Stimulated activated CD4-positive, alpha-beta T cell treated with anti-CD3 and anti-CD28 coated beads, Interleukin-4, amount 100 ng/mL, for 1 hour (primary cell): ENCODE results near the gene ART4.

Source experiments
- DNase-seq: peaks from one replicate; pipeline ENCODE4 v3.0.0-alpha.2; 2020

Gene ART4

DNA sequence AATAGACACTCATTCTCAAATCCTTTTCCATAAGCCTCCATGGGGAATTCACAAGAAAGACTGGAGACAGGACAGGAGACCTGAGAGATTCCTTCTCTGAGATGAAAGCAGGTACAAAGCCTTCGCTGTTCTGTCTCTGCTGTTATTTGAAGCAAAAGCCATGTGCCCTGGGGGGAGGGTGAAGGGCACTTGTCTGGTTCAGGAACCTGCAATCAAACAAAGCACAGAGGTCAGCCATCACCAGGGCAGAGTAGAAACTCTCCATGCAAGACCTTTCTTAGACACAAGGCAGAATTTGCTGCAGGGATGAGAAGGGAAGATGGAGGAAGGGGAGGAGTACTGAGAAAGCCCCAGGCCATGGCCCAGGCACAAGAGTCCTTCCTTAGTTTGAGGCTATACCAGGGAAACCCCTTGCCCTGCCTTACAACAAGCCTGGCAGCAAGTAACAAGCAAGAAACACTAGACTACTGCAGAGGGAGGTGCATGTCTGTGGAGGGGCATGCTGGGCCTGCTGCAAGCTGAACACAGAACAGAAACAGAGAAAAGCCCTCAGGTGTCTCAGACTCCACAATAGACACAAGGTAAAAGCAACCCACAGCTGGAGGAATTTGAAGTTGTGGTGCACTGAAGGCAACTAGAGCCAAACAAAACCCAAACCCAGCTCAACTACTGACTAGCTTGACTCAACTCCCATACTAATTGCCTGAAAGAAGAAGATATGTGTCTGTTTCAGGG is 7.8 kb upstream of the ART4 start:
- no peak for DNase-seq

DNA sequence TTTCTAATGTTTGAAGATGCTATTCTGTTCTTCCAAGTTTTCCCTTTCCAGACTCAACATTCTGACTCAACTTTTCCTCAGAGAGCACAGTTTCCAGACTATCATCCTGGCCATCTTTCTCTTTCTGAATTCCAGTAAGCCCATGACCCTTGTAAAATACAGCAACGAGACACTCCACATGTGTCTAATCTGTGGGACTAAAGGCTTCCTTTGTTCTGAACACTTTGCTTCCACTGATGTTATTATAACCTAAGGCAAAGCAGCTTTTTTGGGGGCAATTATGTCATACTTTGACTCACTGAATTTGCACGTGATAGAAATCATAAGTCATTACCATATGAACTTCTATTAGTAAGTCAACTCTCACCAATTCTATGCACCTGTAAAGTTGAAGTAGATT is 6.3 kb upstream of the ART4 start:
- no peak for DNase-seq

DNA sequence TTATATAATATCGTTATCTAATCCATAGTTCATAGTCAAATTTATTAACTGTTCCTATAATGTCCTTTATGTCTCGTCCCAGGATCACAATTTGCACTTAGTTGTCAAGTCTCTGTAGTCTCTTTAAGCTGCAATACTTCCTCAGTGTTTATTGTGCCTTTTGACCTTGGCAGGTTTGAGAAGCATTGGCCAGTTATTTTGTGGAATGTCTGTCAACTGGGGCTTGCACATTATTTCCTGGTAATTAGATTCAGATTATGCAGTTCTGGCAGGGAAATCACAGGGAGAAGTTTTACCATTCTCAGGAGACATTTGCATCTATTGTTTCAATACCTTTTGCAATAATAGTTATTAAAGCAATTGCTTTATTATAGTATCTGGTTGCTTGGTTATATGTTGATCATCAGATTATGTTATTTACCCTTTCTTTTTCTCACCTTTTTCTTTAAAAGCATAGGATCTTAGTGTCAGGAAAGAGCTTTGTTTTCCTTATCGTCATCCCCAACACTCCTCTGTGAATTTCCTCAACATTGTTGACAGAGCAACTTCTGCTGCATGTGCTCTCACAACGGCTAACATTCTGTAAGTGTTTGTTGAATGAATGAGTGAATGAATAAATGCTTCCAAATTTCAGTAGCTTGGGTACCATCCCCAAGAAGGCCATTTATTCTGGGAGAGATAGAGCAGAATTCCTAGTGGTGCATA is 3.7 kb upstream of the ART4 start:
- DNase-seq, result no peak

DNA sequence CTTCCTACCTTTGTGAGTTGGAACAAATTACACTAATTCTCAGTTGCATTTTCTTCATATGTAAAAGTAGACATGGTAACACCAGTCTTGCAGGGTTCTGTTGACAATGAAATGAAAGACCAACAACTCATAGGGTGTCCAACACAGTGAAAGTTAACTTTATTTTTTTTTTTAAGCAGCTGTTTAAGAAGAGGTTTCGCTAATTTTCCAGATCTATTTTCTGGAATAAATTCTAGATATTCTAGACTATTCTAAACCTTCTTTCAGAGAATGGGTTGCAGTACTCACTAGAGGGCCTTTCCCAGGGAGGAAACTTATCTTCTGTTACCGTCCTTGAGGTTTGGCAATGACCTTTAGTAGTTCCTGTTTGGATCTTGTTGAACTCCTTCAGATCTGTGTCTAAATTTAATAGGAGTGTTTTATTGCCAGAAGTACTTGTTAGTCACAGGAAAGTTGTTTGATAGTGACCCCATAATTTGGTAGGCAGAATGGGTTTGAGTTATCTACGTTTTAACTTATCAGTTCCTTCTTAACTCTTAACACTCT is 2.8 kb upstream of the ART4 start:
- no peak for DNase-seq

DNA sequence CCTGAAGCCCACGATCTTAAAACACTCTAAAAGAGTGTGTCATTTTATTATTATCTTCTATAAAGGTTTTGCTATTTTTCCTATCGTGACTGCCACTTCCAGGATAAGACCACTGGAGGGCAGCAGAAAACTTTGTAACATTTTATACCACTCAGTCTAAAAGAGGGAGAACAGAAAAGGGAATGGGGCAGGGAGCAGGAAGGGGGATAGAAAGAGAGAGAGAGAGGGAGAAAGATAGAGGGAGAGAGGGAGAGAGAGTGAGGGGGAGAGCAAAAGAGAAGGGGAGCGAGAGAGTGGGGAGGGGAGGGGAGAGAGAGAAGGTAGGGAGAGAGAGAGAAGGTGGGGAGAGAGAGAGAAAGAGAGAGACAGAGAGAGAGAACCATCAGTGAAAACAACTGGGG is 2.0 kb upstream of the ART4 start:
- DNase-seq, result peak; percentile 8

DNA sequence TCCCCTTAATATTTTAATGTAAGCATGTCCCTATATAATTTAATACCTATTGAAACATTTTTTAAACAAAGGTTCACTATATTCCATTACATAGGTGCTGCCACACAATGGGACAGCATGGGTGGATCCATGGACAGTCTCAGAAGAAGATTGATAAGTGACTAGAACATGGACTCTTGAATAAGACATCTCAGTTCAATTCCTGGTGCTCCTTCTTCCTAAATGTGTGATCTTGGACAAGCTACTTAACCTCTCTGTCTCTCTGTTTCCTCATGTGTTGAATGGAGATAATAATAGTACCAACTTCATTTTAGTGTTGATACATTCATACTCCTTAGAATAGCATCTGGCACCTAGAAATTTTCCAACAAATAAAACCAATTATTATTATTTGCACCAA is 1.1 kb upstream of the ART4 start:
- no peak for DNase-seq

DNA sequence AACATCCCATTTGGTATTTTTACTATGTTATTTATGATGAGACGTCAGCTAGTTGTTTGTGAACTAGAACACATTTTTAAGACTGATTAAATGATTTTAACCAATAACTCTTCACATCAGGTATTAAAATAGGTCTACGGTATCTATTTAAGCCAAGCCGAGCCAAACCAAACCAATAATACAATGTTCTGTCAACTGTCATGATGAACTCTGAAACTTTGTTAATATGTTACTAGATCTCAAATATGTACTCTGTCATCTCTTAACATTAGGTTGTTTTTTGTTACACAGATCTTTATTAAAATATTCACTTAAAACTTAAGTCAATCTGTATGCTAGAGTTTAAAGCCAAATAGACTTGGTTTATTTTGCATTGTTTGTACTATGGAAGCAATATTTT is 1.0 kb downstream of the ART4 start:
- no peak for DNase-seq

DNA sequence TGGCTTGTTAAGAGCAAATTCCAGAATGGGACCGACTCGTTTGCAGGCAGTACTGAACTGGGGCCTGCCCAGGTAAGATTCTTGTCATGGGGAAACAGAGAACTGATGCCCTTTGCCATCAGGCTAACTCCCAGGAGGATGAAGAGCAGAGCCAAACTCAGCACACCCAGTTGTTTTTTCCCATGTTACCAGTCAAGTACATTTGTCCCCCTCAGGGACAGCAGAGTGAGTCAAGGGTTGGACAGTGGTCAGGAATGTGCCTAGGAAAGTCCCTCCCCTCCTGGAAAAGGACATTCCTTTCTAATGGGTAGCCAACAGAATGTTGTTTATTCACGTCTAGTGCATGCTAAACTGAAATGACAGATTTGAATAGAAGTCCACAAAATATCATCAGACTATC is 1.6 kb downstream of the ART4 start:
- DNase-seq, result no peak

DNA sequence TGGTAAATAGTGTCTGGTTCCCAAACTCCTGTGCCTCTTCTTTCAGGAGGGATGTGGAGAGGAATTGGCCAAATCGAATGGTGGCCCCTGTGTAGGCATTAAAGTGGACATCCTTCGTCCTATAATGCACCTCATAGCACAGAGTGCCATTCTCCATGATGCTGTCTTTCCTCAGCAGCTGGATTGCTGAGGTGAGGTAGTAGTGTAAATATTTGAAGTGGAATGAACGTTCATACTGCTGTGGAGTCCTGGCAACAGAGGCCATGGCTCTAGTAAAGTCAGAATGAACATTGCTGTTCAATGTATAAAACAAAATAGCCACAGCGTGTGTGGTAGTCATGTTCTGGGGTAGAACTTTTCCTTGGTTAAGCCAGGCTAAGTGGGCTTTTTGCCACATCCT is 2.7 kb downstream of the ART4 start:
- no peak for DNase-seq

DNA sequence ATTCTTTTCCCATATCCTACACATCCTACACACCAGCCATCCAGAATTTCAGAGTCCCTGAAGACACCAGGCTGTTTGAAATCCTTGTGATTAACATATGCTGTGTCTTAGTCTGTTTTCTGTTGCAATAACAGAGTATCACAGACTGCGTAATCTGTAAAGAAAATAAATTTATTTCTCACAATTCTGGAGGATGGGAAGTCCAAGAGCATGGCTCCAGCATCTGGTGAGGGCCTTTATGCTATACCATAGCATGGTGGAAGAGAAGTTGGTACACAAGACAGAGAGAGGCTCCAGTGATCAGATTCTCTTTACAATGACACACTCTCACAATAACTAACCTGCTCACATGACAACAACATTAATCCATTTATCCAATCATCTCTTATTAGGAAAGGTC is 4.1 kb downstream of the ART4 start:
- no peak for DNase-seq

DNA sequence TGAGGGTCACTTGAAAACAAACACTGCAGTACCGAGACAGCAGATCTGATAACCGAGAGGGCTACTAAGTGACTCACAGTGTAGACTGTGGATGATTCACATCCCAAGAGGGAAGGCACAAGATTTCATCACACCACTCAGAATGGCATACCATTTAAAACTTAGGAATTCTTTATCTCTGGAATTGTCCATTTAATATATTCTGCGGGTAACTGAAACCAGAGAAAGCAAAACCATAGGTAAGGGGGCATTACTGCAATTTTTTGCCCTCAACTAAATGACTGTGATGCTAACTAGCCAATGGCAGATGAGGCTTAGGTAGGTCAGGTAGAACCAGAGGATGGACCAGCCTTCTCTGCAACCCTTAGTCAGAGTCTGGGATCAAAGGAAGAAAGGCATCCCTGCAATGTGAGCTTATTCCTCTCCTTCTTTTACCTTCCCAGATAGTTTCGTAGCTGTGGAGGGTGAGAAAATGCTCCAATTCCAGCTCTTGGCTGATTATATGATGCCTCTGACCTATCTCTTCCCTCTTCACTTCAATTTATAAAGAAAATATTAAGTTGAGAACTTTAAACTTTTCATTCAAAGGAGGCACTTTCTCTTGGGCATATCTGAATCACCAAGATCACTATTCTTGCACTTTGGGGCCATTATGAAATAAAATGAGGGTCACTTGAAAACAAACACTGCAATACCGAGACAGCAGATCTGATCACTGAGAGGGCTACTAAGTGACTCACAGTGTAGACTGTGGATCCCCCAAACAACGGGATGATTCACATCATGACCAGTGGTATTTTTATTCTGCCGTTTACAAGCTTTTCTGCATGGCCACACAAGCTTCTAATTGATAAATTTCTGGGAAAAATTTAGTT is 6.8 kb downstream of the ART4 start:
- DNase-seq, result no peak

DNA sequence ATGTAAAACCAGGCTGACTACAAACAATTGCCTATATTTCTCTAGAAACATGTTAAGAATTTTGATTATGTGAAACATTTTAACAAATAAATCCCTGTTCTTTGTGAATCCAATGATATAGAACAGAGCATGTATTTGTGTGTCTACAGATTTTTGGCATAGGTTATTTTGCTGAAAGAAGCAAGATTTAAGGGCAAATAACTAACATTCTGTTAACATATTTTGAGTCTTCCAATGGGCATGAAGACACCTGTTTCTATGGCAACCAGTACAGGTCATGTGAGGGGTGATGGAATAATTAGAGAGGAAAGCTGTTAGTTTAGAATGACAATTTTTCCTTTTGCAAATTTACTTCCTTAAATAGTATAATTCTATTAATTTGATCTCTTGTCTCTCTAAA is 8.8 kb downstream of the ART4 start:
- no peak for DNase-seq

DNA sequence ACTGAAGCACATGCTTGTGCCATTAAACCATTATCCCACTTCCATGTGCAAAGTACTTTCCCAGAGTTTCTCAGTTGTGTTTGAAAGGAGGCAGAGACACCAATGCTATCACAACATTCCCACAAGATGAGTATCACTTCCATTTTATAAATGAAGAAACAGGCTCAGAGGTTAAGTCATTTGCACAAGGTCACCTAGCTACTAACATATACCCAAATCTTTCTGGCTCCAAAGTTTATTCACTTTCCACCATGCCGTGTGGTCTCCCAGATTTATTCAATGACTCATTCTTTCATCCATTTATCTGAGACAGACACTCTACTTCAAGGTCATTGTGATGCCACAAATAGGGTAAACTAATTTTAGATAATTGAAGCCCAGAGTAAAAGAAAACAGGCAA is 9.4 kb downstream of the ART4 start:
- no peak for DNase-seq

DNA sequence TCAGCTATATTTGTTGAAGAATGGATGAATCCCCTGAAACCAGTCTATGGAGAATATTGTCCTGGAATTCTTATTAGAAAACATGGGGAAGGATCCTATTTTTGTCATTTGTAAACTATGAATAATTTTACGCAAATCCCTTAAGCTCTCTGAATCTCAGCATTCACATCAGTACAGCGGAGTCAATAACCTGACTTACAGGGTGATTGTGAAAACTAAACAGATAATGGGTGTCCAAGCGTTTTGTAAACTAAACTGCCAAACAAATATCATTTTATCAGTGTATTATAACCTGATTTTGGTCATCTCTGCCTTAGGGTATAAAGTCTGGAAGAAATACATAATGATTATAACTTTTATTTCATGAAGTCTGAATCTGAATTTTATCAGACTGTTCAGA is 10.0 kb downstream of the ART4 start:
- DNase-seq, result no peak

DNA sequence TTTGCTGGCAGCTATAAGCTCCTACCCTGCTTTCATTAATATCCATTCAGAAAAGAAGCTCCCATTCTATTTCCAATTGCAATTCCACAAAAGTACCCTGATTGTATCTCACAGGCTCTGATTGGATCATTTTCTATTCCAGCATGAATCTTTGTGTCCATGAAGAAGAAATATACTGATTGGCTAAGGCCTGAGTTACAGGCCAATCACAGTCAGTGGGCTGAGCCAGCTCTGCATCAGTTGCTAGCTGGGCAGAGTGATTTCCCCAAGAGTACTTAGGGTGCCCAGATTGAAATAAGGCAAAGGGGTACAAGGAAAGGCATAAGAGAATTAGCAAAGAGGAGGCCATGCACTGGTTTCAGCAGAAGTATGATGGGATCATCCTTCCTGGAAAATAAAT is 14.4 kb downstream of the ART4 start:
- no peak for DNase-seq

DNA sequence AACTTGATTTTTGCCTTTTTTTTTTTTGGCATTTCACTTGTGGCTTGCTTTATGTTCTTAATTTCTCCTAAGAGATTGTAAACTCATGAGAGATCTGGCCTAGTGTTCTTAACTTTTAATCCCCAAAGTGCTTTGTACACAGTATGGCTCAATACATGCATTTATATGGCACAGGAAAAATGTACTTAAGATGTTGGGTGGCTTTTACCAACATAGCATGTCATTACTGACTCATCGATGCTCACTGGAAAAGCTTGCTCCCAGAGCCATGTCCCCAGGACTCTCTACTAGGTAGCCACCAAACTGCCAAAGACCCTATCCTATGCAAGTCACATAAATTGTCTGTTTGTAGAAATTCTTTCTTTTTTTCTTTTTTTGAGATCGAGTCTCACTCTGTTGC is 16.3 kb downstream of the ART4 start:
- no peak for DNase-seq

DNA sequence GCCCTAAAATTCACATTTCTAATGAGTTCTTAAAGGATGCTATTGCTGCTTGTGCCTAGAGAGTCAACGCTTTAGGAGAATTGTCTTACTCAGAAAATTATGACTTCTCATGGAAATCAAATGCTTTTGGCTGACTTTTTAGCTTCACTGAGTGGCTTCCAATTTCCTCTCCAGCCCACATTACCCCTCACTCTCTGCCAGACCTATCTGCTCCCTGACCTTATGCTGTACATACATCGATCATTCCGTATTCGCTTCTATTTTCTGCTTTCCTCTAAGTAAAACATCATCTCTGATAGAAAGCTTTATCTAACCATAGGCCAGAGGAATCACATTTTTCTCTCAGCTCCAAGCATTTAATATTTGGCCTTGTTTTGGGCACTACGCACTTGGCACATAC is 16.8 kb downstream of the ART4 start:
- DNase-seq, result no peak

DNA sequence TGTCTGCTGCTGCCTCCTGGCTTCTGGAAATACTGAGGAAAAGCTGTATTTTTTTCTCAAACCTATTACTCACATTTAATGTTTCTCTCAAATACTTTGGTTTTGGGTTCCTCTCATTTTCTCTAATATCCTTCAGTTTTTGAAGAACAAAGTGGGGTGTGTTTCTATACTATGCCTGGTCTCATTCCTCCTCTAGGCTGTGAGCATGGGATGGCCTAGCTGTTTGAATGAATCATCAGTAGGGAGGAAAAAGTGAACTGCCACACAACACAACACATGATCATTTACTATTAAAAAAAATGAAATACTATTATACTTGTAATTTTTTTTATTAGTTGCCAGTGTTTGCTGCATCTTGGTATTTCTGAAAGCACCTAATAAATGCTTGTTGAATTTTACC is 18.1 kb downstream of the ART4 start:
- no peak for DNase-seq

DNA sequence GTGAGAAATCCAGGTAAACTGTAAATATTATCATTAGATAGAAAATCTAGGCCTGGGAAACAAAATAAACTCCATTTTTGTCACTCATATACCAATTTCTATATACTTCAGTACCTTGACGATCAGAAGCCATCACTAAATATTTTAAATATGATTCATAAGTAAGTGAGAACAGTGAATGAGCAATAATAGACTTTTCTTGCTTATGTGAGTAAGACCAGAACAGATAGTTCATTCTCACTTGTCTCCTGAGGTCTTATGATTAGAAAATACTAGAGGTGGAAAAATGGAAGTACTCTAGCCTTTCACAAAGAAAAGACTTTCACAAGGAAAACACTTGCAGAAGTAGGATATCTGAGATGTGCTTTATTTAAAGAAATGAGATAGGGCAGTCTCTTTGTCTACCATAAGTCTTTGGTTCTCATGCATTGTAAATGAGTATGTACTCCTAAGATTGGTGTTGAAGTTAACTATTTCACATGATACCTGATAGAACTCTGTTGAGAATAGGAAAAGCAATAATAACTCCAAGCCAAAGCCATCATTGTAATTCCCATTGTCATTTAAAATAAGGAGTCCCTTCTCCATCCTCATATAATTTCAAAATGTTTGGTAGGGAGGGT is 19.2 kb downstream of the ART4 start:
- no peak for DNase-seq

DNA sequence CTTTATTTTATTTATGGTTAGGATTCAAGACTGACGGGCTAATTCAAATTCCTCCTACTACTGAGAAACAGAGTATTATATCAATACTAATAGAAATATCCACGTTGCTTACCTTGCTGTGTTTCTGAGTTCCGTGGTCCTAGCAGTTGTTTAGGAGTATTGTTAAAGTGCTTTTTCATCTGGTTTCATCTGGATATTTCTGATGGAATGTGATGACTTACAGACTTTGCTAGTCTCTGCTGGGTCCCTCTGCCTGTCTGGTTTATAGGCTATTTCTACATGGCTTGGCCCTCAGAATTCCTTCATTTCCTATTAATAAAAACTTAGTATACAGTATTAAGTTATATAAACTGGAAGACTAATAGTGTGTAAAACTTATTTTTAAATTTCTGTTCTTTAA is 29.3 kb downstream of the ART4 start, which contains the start of gene SMCO3:
SMCO3 (minus strand) TSS at position 169 of the 400 bp plus-strand sequence. CDS start 7,502 bp downstream, outside the sequence.
- no peak for DNase-seq

DNA sequence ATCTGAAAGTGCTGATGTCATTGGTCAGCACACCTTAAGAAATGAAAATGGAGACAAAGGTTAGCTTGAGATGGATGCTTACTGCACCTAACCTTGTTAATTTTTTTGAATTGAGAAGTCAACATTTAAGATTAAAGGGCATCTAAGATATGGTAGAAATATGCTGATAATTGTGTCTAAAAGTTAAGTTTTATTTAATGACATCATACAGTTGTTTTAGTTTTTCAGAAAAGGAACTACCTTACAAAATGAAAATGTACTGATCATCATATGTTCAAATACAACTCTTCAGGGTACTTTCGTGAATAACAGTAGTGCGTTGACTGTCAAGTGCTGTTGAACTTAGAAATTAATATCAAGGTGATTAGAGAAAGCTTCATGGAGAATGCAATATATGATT is 31.8 kb downstream of the ART4 start:
- no peak for DNase-seq

DNA sequence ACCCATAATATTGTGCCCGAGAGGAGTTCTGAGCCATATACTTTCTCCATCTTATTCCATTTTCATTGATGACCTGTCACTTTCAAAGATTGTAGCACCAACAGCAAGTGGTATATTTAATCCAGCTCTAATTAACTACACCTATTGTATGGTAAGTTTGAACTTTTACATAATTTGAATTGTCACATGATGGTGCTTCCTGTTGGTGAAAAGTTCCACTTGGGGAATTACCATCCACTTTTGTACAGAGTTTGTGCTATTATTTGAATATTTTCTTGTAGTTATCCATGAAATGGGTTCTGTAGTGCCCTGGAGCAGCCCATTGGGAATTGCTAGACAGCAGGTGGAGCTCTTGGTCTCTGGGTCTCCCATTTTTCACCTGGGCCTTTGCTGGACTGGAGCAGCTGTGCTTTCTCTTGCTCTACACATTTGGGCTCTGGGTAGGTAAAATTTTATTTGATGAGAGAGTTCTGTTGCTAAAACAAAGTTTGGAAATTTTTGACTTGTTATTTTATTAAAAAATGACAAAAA is 32.3 kb downstream of the ART4 start:
- no peak for DNase-seq
